Measurements from ENCODE around the gene PGAP1.

The PGAP1 gene

GRCh38 chr2:196957881-196958525, 31.5 kb upstream of the PGAP1 start:
- TF ChIP-seq GATA3 (IDR thresholded peaks at IDR 0.05; ENCODE audit: low read depth, low read length) (no peak), GATA2 (IDR thresholded peaks at IDR 0.05; ENCODE audit: low read depth, low read length) (no peak)

DNA sequence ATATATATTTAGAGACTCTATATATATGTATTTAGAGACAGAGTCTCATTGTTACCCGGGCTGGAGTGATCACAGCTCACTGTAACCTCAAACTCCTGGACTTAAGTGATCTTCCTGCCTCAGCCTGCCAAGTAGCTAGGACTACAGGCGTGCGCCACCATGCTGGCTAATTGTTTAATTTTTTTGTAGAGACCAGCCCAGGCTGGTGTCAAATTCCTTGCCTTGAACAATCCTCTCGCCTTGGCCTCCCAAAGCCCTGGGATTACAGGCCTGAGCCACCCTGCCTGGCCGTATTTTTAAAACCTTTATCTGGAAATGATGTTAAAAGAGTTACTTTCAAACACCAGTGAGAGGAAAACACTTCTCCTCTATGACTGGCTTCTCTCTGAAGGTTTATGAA, 30.9 kb upstream of the PGAP1 start:
- TF ChIP-seq GATA2 (IDR thresholded peaks at IDR 0.05; ENCODE audit: low read depth, low read length) (no peak), GATA3 (IDR thresholded peaks at IDR 0.05; ENCODE audit: low read depth, low read length) (no peak)

DNA sequence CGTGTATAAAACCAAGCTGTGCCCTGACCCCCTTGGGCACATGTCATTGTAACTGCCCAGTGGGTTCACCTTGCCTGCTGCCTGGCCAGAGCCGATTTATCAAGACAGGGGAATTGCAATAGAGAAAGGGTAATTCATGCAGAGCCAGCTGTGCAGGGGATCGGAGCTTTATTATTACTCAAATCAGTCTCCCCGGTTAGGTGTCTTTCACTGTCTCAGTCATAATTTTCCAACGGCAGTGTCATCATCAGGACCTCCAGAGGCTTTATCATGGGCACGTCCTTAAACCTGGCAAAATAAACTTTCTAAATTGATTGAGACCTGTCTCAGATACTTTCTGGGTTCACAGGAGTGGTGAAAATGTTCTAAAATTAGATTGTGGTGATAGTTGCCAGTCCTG, 29.6 kb upstream of the PGAP1 start:
- no peak for TF ChIP-seq GATA3 (IDR thresholded peaks at IDR 0.05; ENCODE audit: low read depth, low read length)
- no peak for TF ChIP-seq GATA2 (IDR thresholded peaks at IDR 0.05; ENCODE audit: low read depth, low read length)

DNA sequence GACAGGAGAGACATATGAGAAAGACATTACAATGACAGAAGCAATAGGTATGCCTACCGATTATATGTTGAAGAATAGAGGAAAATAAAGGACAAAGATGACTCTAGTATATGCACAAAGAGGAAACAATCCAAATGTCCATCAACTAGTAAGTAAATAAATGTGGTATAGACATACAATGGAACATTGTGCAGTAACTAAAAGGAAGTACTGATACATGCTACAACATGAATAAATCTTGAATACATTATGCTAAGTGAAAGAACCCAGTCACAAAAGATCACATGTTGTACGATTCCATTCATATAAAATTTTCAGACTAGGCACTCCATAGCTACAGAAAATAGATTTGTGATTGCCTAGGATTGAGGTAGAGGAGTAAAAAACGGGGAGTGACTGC, 28.5 kb upstream of the PGAP1 start:
- TF ChIP-seq GATA3 (IDR thresholded peaks at IDR 0.05; ENCODE audit: low read depth, low read length) (no peak), GATA2 (IDR thresholded peaks at IDR 0.05; ENCODE audit: low read depth, low read length) (no peak)

DNA sequence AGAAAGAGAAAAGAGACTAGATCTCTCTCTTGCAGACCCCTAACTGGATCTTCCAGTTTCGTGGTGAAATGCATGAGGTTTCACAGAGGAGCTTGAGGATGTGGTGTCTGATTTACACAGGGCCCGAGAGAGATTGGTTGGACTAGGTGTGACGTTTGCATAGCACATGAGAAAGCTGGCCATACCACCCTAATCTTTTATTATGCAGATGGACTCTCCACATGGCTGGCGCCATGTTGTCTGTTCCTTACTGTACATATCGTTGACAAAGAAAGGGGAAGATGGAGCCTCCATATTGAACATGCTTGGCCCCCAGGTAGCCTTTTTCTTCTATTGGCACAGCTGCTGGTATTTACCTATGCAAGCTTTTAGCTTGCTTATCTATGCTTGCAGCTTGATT, 27.5 kb upstream of the PGAP1 start:
- TF ChIP-seq GATA3 (IDR thresholded peaks at IDR 0.05; ENCODE audit: low read depth, low read length) (no peak), GATA2 (IDR thresholded peaks at IDR 0.05; ENCODE audit: low read depth, low read length) (no peak)

GRCh38 chr2:196952936-196953335, 26.4 kb upstream of the PGAP1 start:
- no peak for TF ChIP-seq GATA3 (IDR thresholded peaks at IDR 0.05; ENCODE audit: low read depth, low read length)
- TF ChIP-seq GATA2 (IDR thresholded peaks at IDR 0.05; ENCODE audit: low read depth, low read length) = no peak

- TF ChIP-seq GATA2 (IDR thresholded peaks at IDR 0.05; ENCODE audit: low read depth, low read length) (no peak), GATA3 (IDR thresholded peaks at IDR 0.05; ENCODE audit: low read depth, low read length) (no peak)
These were observed 25.5 kb upstream of the PGAP1 start for GRCh38 chr2:196951973-196952372.

DNA sequence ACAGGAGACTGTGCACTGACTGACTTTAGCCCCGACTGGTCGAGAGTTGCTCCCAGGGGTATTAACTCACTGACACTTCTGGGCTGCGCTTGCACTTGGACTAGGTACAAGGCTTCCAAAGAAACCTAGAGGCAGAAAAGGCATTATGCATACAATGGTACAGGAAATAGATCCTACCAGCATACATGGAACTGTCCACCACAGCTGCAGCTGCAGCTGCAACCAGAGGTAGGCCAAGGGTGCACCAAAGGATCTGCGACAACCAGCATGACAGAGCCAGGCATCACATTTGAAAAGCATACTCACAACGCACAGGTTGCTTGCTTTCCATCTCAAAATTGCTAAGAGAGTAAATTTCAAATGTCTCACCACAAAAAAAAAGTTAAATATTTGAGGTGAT, 22.6 kb upstream of the PGAP1 start:
- no peak for TF ChIP-seq GATA3 (IDR thresholded peaks at IDR 0.05; ENCODE audit: low read depth, low read length)
- TF ChIP-seq GATA2 (IDR thresholded peaks at IDR 0.05; ENCODE audit: low read depth, low read length) = no peak

GRCh38 chr2:196944570-196944969, 18.1 kb upstream of the PGAP1 start:
- TF ChIP-seq GATA2 (IDR thresholded peaks at IDR 0.05; ENCODE audit: low read depth, low read length) (no peak), GATA3 (IDR thresholded peaks at IDR 0.05; ENCODE audit: low read depth, low read length) (no peak)

GRCh38 chr2:196941398-196942078, 15.0 kb upstream of the PGAP1 start:
- no peak for TF ChIP-seq GATA2 (IDR thresholded peaks at IDR 0.05; ENCODE audit: low read depth, low read length)
- TF ChIP-seq GATA3 (IDR thresholded peaks at IDR 0.05; ENCODE audit: low read depth, low read length) = no peak

- TF ChIP-seq GATA2 (IDR thresholded peaks at IDR 0.05; ENCODE audit: low read depth, low read length) (no peak), GATA3 (IDR thresholded peaks at IDR 0.05; ENCODE audit: low read depth, low read length) (no peak)
These were observed 12.9 kb upstream of the PGAP1 start for GRCh38 chr2:196939371-196939770.

DNA sequence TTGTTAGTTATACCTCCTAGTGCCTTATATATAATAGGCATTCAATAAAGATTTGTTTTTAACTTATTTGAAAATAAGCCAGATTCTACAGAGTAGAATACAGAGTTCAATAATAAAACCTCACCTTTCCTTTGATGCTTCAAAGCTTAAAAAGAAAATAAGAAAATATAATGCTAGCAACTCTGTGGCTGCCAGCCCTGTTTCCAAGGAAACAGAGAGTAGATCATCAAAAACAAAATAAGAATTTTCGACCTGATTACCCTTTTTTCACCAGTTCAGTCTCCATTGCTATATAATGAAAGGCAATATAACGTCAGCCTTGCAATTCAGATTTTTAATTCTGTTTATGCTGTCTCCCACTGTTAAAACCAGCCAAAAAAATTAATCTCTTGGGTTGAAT, 8.9 kb upstream of the PGAP1 start:
- TF ChIP-seq GATA2 (IDR thresholded peaks at IDR 0.05; ENCODE audit: low read depth, low read length) (no peak), GATA3 (IDR thresholded peaks at IDR 0.05; ENCODE audit: low read depth, low read length) (no peak)

- no peak for TF ChIP-seq GATA2 (IDR thresholded peaks at IDR 0.05; ENCODE audit: low read depth, low read length)
- no peak for TF ChIP-seq GATA3 (IDR thresholded peaks at IDR 0.05; ENCODE audit: low read depth, low read length)
These were observed 8.2 kb upstream of the PGAP1 start for GRCh38 chr2:196934672-196935071.

DNA sequence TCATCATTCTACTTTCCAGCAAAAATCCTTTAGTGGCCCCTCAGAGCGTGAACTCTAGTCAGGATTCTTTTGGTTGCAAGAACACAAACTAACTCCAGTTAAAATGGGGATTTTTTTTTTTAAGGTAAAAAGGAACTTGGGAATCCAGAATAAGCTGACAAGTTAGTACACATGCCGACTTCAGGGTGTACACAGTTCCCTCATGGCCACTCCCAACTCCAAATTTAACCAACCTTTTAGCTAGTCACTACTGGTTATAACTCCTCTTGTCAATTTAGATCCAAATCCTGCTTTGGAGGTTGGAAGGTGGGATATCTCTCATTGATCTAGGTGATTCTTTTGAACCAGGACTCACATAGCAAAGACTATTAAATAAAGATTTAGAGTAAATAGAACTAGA, 5.0 kb upstream of the PGAP1 start:
- TF ChIP-seq GATA3 (IDR thresholded peaks at IDR 0.05; ENCODE audit: low read depth, low read length) = no peak
- no peak for TF ChIP-seq GATA2 (IDR thresholded peaks at IDR 0.05; ENCODE audit: low read depth, low read length)
